ENCODE results near the gene HS1BP3. TPM values are rescaled to one million over a fixed set of nuclear protein-coding genes. Genes with fewer than 3 reads are reported as not detected.

Gene HS1BP3
- total RNA-seq, 2 donors from 2014 or later, result 5.8 to 9.3 TPM

DNA sequence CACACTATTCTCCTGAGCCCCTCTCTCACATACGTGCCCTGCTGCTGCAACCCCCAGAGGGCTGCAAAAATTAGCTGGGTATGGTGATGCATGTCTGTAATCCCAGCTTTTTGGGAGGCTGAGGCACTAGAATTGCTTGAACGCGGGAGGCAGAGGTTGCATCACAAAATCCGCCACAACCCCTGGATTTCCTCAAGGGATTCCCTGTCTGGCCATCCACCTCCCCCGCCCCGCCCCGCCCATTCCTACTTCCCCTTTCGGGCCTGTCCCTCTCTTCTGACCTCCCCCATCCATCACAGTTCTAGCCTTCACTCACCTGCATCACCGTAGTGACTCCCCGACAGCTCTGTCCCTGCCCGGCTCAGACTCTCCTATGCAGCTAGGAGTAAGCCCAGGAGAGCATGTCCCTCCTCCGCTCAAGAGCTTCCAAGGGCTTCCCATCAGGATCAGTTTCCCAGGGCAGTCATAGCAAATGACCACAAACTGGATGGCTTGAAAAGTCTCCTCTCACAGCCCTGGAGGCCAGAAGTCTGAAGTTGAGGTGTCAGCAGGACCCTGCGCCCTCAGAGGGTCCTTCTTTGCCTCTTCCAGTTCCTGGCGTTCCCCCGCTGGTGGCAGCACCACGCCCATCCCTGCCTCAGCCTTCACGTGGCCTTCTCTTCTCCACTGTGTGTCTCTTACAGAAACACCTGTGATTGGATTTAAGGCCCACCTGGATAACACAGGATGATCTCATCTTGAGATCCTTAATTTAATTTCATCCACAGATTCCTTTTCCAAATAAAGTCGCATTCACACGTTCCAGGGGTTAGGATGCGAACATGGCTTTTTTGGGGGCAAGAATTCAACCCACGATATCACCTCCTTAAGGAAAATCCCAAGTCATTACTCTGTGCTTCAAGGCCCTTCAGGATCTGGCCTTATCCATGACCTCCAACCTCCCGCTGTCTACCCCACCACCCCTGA is 58.5 kb downstream of the HS1BP3 start:
- Mint-ChIP-seq H3K9me3 (no peaks in the 10 kb centered on the region), H3K4me1 (ENCODE audit: low read depth in 2 of 2) (peaks cover 26 to 36% of the 10 kb centered on the region in 2 donors), H3K36me3 (no peaks in the 10 kb centered on the region), H3K27ac (peak overlapping the region in 1 of 2 donors; percentile 9), H3K27me3 (no peaks in the 10 kb centered on the region), H3K4me3 (no peak overlapping the region)
- ATAC-seq (no peak), DNase-seq (ENCODE audit: low spot score) (no peak)

DNA sequence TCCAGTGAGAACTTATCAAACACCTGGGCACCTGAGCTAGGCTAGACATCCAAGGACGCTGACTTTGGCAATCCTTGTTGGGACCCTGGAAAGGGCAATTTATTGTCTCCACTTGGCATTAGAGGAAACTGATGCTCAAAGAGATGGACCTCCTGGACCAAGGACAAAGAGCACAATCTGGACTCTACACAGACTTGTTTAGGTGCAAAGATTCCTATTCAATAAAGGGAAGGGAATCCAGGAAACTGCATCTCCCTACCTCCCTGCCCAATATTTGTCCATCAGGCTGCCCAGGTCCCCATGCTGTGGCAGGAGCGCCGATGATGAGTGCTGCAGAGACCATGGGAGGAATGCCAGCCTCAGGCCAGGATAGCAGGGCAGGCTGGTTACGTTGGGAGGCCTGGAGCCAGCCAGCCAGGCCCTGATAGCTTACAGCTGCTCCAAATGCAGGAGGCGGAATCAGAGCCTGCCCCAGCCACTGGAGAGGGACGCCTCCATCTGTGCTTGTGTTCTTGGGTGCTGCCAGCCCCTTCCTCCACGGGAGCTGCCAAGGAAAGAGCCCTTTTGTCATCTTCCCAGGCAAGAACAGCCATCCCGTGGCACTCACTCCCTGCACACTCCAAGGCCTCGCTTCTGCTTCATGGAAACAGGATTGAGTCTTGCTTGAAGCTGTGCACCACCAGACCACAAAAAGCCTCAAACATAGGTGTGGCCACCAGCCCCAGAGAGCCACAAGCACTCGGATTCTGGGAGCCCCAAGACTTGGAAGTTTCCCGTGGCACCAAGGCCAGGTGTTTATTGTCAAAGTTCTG is 60.0 kb downstream of the HS1BP3 start:
- H3K9me3 Mint-ChIP-seq, result no peaks in the 10 kb centered on the region
- no peaks in the 10 kb centered on the region for H3K36me3 Mint-ChIP-seq
- ATAC-seq, result no peak
- H3K4me3 Mint-ChIP-seq, result no peak overlapping the region
- H3K27me3 Mint-ChIP-seq, result peaks cover 0 to 3% of the 10 kb centered on the region in 2 donors
- no peak overlapping the region for H3K27ac Mint-ChIP-seq
- no peak for DNase-seq (ENCODE audit: low spot score)
- H3K4me1 Mint-ChIP-seq (ENCODE audit: low read depth in 2 of 2), result peaks cover 19 to 30% of the 10 kb centered on the region in 2 donors

GRCh38 chr2:20589975-20590703 is 60.8 kb downstream of the HS1BP3 start:
- DNase-seq (ENCODE audit: low spot score) (no peak), ATAC-seq (no peak)
- H3K36me3 Mint-ChIP-seq, result no peaks in the 10 kb centered on the region
- no peak overlapping the region for H3K27ac Mint-ChIP-seq
- no peaks in the 10 kb centered on the region for H3K9me3 Mint-ChIP-seq
- H3K27me3 Mint-ChIP-seq, result peaks cover 0 to 3% of the 10 kb centered on the region in 2 donors
- peaks cover 12 to 24% of the 10 kb centered on the region in 2 donors for H3K4me1 Mint-ChIP-seq (ENCODE audit: low read depth in 2 of 2)
- no peak overlapping the region for H3K4me3 Mint-ChIP-seq

GRCh38 chr2:20588918-20589871 is 61.7 kb downstream of the HS1BP3 start:
- Mint-ChIP-seq H3K4me1 (ENCODE audit: low read depth in 2 of 2) (peaks cover 14 to 23% of the 10 kb centered on the region in 2 donors), H3K4me3 (no peak overlapping the region), H3K9me3 (no peaks in the 10 kb centered on the region), H3K27me3 (peaks cover 0 to 3% of the 10 kb centered on the region in 2 donors), H3K36me3 (no peaks in the 10 kb centered on the region), H3K27ac (no peak overlapping the region)
- DNase-seq (ENCODE audit: low spot score) (no peak), ATAC-seq (peak; percentile 22 to 34)

- Mint-ChIP-seq H3K9me3 (no peaks in the 10 kb centered on the region), H3K27ac (no peak overlapping the region), H3K36me3 (no peaks in the 10 kb centered on the region), H3K4me3 (no peak overlapping the region), H3K27me3 (peaks cover 0 to 3% of the 10 kb centered on the region in 2 donors), H3K4me1 (ENCODE audit: low read depth in 2 of 2) (peaks cover 9 to 15% of the 10 kb centered on the region in 2 donors)
- ATAC-seq (no peak), DNase-seq (ENCODE audit: low spot score) (no peak)
Observed at GRCh38 chr2:20585710-20586594, 64.9 kb downstream of the HS1BP3 start.

GRCh38 chr2:20585359-20585709 is 65.6 kb downstream of the HS1BP3 start:
- ATAC-seq, result no peak

DNA sequence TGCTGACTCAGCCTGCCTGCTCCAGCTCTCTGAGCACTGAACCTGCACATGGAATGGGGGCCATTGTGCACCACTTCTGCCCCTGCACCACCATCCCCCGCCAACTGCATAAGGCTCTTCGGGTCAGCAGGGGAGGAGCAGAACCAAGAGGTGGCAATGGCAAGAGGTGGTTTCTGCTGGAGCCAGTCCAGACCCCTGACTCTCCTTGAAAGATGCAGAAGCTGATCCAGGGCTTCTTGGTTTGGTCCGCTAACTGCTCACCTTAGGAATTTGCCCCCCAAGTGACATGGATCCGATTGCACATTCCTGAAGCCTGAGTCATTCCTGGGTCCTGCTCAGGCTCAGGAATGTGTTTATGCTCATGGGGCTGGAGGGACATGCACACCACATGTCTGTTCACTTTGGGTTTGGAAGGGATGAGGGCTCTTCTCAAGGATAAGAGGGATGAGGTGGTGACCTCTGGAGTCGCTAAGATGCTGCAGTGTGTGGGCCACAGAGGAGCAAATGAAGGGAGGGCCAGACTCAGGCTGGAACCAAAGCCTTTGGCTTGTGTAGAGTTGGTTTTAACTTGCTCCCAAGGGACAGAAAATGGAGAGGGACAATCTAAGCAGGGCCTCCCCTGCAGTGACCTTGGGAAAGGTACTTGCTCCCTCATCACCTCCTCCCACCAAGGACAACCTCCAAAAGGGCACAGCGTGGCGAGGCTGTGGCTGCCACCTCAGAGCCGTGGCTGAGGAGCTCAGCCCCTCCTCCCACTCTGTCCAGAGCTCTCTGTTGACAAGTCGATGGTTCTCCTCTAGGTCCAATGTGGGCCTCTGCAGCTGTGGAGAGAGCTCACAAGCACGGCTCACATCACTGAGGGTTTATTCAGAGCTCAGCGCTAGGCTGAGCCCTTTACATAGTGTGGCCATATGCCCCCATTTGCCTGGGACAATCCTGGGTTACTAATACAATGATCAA is 66.2 kb downstream of the HS1BP3 start:
- Mint-ChIP-seq H3K36me3 (no peaks in the 10 kb centered on the region), H3K4me3 (no peak overlapping the region), H3K27me3 (peaks cover 0 to 3% of the 10 kb centered on the region in 2 donors), H3K27ac (no peak overlapping the region), H3K4me1 (ENCODE audit: low read depth in 2 of 2) (peaks cover 10 to 18% of the 10 kb centered on the region in 2 donors), H3K9me3 (no peaks in the 10 kb centered on the region)
- no peak for DNase-seq (ENCODE audit: low spot score)
- peak in 1 of 2 donors; percentile 29 for ATAC-seq

More at GRCh38 chr2:20585359-20585709, 65.6 kb downstream of the HS1BP3 start:
- Mint-ChIP-seq H3K4me3 (no peak overlapping the region), H3K27me3 (peaks cover 0 to 3% of the 10 kb centered on the region in 2 donors), H3K4me1 (ENCODE audit: low read depth in 2 of 2) (peaks cover 12 to 13% of the 10 kb centered on the region in 2 donors), H3K36me3 (no peaks in the 10 kb centered on the region), H3K9me3 (no peaks in the 10 kb centered on the region), H3K27ac (no peak overlapping the region)
- no peak for DNase-seq (ENCODE audit: low spot score)

DNA sequence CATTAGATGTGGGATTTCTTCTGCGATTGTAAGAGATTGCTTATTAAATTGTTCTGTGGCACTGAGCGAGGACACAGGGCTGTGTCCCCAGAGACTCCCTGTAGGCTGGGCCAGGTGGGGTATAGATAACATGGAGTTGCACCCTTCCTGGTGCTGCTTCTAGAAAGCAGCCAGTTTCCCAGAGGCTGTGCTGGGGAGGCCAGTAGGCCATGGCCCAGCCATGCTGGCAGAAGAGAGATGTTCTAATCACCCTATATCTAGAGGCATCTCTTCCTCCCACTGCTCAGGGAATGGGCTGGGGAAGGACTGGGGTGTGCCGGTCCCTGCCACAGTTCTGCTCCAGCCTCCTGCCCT is 66.9 kb downstream of the HS1BP3 start:
- Mint-ChIP-seq H3K36me3 (no peaks in the 10 kb centered on the region), H3K4me3 (no peak overlapping the region), H3K9me3 (no peaks in the 10 kb centered on the region), H3K4me1 (ENCODE audit: low read depth in 2 of 2) (peaks cover 7 to 20% of the 10 kb centered on the region in 2 donors), H3K27me3 (peaks cover 0 to 3% of the 10 kb centered on the region in 2 donors), H3K27ac (no peak overlapping the region)
- no peak for ATAC-seq
- no peak for DNase-seq (ENCODE audit: low spot score)

- peaks cover 0 to 3% of the 10 kb centered on the region in 2 donors for H3K27me3 Mint-ChIP-seq
- DNase-seq (ENCODE audit: low spot score) (no peak), ATAC-seq (peak in 1 of 2 donors; percentile 9)
- H3K9me3 Mint-ChIP-seq, result no peaks in the 10 kb centered on the region
- H3K36me3 Mint-ChIP-seq, result no peaks in the 10 kb centered on the region
- H3K4me1 Mint-ChIP-seq (ENCODE audit: low read depth in 2 of 2), result peaks cover 6 to 20% of the 10 kb centered on the region in 2 donors
- no peak overlapping the region for H3K4me3 Mint-ChIP-seq
- no peak overlapping the region for H3K27ac Mint-ChIP-seq
Observed at GRCh38 chr2:20583425-20583881, 67.4 kb downstream of the HS1BP3 start.

GRCh38 chr2:20582600-20583221 is 68.2 kb downstream of the HS1BP3 start:
- peak; percentile 19 to 61 for ATAC-seq
- Mint-ChIP-seq H3K27ac (no peak overlapping the region), H3K4me3 (no peak overlapping the region), H3K36me3 (no peaks in the 10 kb centered on the region), H3K27me3 (peaks cover 0 to 3% of the 10 kb centered on the region in 2 donors), H3K9me3 (no peaks in the 10 kb centered on the region), H3K4me1 (ENCODE audit: low read depth in 2 of 2) (peaks cover 6 to 20% of the 10 kb centered on the region in 2 donors)
- DNase-seq (ENCODE audit: low spot score), result no peak
